ENCODE results near the gene ATP6V0E1.

The ATP6V0E1 gene

DNA sequence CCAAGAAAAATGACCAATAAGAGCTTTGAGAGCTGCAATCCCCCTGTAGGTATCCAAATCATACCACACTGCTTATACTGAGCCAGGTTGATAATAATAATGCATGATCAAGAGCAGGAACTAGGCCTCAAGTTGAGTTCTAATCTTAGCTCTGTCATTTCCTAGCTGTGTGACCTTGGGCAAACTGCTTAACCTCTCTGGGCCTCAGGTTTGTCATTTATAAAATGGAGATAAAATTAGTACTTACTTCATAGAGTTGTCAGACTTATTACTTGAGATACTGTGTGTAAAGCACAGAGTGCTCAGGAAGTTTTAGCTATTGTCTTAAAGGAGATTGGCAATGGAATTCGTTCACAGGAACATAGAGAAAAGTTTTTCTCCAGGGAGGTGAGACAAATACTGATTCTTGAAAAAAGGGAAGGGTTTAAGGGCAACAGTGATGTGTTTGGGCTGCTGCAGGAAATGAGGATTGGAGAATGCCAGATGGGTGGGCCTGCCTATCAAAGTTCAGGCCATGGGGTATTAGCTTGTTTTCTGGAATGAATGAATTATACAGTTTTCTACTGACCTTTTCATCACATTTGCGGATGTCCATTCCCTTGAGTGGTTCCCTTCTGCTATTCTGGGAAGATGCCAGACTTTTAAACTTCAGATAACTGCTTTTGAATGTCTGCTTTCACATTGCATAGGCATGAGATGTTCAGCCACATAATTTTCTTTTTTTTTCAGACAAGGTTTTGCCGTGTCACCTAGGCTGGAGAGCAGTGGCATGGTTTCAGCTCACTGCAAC is 10.2 kb upstream of the ATP6V0E1 start:
- no peaks in the 10 kb centered on the region for H3K4me1 Mint-ChIP-seq
- H3K9me3 Mint-ChIP-seq, result no peaks in the 10 kb centered on the region
- ATAC-seq, result no peak
- H3K36me3 Mint-ChIP-seq (ENCODE audit: low read depth), result peaks cover 14% of the 10 kb centered on the region
- H3K4me3 Mint-ChIP-seq, result no peak overlapping the region
- H3K27ac Mint-ChIP-seq, result no peak overlapping the region
- DNase-seq, result no peak
- peaks cover 4% of the 10 kb centered on the region for H3K27me3 Mint-ChIP-seq

DNA sequence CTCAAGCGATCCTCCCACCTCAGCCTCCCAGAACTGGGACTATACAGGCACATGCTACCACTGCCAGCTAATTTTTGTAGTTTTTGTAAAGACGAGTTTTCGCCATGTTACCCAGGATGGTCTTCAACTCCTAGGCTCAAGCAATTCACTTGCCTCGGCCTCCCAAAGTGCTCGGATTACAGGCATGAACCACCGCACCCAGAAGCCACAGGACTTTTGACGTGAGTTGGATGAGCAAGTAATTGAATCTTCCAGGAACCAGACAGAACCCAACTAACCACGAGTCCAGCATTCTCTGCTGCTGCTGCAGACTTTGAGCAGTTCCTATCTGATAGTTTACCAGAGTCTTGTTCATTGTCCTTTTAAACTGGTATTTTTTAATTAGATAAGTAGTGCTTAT is 9.6 kb upstream of the ATP6V0E1 start:
- no peaks in the 10 kb centered on the region for H3K9me3 Mint-ChIP-seq
- ATAC-seq (no peak), DNase-seq (no peak)
- H3K4me3 Mint-ChIP-seq, result no peak overlapping the region
- peaks cover 2% of the 10 kb centered on the region for H3K4me1 Mint-ChIP-seq
- H3K27ac Mint-ChIP-seq, result no peak overlapping the region
- H3K27me3 Mint-ChIP-seq, result peaks cover 4% of the 10 kb centered on the region
- H3K36me3 Mint-ChIP-seq (ENCODE audit: low read depth), result peaks cover 10% of the 10 kb centered on the region

DNA sequence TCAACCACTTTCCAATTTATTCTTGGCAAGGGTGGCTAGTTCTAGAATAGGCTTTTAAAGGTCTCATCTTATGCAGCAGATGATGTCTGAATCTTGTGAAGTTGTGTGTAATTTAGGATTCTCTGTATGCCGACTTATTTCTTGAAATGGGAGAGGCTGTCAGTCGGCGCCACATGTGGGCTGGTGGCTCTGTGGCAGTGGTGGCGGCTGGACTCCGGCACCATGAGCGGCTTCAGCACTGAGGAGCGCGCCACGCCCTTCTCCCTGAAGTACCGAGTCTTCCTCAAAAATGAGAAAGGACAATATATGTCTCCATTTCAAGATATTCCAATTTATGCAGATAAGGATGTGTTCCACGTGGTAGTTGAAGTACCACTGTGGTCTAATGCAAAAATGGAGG is 8.3 kb upstream of the ATP6V0E1 start:
- H3K4me3 Mint-ChIP-seq, result no peak overlapping the region
- no peak for DNase-seq
- H3K9me3 Mint-ChIP-seq, result no peaks in the 10 kb centered on the region

GRCh38 chr5:172979778-172980177 is 3.8 kb upstream of the ATP6V0E1 start:
- no peak overlapping the region for H3K27ac Mint-ChIP-seq
- H3K36me3 Mint-ChIP-seq (ENCODE audit: low read depth), result peaks cover 8% of the 10 kb centered on the region
- DNase-seq (no peak), ATAC-seq (no peak)
- H3K9me3 Mint-ChIP-seq, result no peaks in the 10 kb centered on the region
- H3K4me1 Mint-ChIP-seq, result peaks cover 9% of the 10 kb centered on the region
- H3K27me3 Mint-ChIP-seq, result peaks cover 4% of the 10 kb centered on the region
- no peak overlapping the region for H3K4me3 Mint-ChIP-seq

More for the DNA sequence above, 8.3 kb upstream of the ATP6V0E1 start:
- Mint-ChIP-seq H3K4me1 (peaks cover 2% of the 10 kb centered on the region), H3K36me3 (ENCODE audit: low read depth) (peaks cover under 1% of the 10 kb centered on the region), H3K27ac (no peak overlapping the region), H3K27me3 (peaks cover 4% of the 10 kb centered on the region)
- ATAC-seq, result no peak

- peaks cover 18% of the 10 kb centered on the region for H3K36me3 Mint-ChIP-seq (ENCODE audit: low read depth)
- no peaks in the 10 kb centered on the region for H3K27me3 Mint-ChIP-seq
- H3K4me1 Mint-ChIP-seq, result peaks cover 24% of the 10 kb centered on the region
- no peak for DNase-seq
- H3K9me3 Mint-ChIP-seq, result no peaks in the 10 kb centered on the region
- no peak overlapping the region for H3K27ac Mint-ChIP-seq
- ATAC-seq, result no peak
- no peak overlapping the region for H3K4me3 Mint-ChIP-seq
These were observed 1.6 kb upstream of the ATP6V0E1 start for GRCh38 chr5:172981931-172982330.

DNA sequence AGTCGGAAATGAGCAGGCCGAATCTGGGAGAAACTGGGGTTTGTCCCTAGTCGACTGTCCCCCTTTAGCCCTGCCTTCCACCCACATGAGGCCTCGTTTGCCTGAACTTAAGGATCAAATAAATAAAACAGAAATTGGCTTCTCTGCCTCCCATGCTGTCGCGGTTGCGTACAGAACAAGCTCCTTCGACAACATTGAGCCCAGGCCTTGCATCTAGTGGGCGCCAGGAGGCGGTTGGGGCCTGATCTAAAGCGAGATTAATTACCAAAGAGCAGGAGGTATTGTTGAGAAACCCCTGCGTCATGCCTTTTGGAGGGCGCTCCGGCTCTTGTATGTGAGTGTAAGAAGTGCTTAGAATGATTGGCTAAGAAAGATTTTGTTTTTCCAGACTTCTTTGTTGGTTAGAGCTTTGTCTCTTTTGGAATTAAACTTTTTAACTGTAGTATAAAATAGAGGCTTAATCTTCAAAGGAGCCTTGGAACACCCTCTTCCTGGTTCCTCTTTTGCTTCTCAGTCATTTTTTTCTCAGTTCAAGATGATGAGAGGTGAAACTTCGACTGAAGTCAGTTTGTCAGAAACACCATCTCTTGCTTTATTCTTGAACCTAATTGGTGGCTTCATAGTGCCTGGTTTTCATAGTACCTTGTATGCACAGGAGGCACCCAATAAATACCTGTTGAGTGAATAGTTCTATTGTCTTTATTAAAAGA is 828 bp downstream of the ATP6V0E1 start:
- Mint-ChIP-seq H3K4me1 (peaks cover 36% of the 10 kb centered on the region), H3K36me3 (ENCODE audit: low read depth) (peaks cover 30% of the 10 kb centered on the region), H3K27me3 (no peaks in the 10 kb centered on the region), H3K9me3 (no peaks in the 10 kb centered on the region), H3K27ac (peak overlapping the region; percentile 99), H3K4me3 (peak overlapping the region; percentile 98)
- ATAC-seq, result peak; percentile 79
- DNase-seq, result peak; percentile 69

DNA sequence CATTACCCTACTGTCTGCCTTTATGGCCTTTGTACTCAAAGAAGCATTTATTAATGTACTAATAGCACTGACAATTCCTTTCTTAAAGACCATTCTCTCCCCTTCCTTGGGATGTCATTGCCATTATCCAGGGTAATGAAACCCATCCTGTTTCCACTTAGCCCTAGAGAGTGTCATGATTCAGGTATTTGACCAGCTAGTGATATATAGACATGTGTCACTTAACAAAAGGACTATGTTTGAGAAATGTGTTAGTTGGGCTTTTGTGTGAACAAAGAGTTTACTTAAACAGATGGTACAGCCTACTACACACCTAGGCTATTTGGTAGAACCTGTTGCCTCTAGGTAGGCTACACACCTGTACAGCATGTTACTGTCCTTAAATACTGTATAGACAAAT is 2.0 kb downstream of the ATP6V0E1 start:
- Mint-ChIP-seq H3K9me3 (no peaks in the 10 kb centered on the region), H3K27ac (peak overlapping the region; percentile 72), H3K4me3 (peak overlapping the region; percentile 98), H3K36me3 (ENCODE audit: low read depth) (peaks cover 32% of the 10 kb centered on the region), H3K27me3 (no peaks in the 10 kb centered on the region), H3K4me1 (peaks cover 36% of the 10 kb centered on the region)
- ATAC-seq (no peak), DNase-seq (no peak)

GRCh38 chr5:172988276-172988675 is 4.7 kb downstream of the ATP6V0E1 start:
- no peak overlapping the region for H3K27ac Mint-ChIP-seq
- H3K36me3 Mint-ChIP-seq (ENCODE audit: low read depth), result peaks cover 50% of the 10 kb centered on the region
- H3K4me1 Mint-ChIP-seq, result peaks cover 45% of the 10 kb centered on the region
- H3K9me3 Mint-ChIP-seq, result no peaks in the 10 kb centered on the region
- ATAC-seq, result no peak
- H3K4me3 Mint-ChIP-seq, result no peak overlapping the region
- no peak for DNase-seq
- H3K27me3 Mint-ChIP-seq, result no peaks in the 10 kb centered on the region

GRCh38 chr5:172990776-172991175 is 7.2 kb downstream of the ATP6V0E1 start:
- ATAC-seq (no peak), DNase-seq (no peak)
- Mint-ChIP-seq H3K4me1 (peaks cover 47% of the 10 kb centered on the region), H3K9me3 (no peaks in the 10 kb centered on the region), H3K4me3 (no peak overlapping the region), H3K36me3 (ENCODE audit: low read depth) (peaks cover 57% of the 10 kb centered on the region), H3K27ac (no peak overlapping the region), H3K27me3 (no peaks in the 10 kb centered on the region)

DNA sequence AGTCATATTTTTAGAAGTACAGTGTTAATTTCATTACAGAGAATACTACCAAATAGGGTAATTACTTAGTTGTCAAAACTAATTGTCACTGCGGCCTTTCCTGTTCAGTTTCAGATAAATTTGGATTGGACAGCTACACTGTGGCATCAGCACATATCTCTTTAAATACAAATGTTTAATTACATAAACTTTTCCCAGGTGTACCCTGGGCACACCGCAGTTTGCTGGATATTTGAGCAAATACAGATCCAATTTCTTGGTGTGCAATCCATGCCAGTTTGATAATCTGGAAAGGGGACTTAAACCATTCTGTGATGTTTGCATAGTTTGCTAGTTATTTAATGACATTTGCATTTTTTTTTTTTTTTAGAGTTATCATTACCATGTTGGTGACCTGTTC is 10.8 kb downstream of the ATP6V0E1 start:
- ATAC-seq (no peak), DNase-seq (no peak)
- H3K36me3 Mint-ChIP-seq (ENCODE audit: low read depth), result peaks cover 49% of the 10 kb centered on the region
- H3K4me1 Mint-ChIP-seq, result peaks cover 52% of the 10 kb centered on the region
- no peaks in the 10 kb centered on the region for H3K9me3 Mint-ChIP-seq
- no peaks in the 10 kb centered on the region for H3K27me3 Mint-ChIP-seq
- H3K27ac Mint-ChIP-seq, result no peak overlapping the region
- H3K4me3 Mint-ChIP-seq, result no peak overlapping the region

DNA sequence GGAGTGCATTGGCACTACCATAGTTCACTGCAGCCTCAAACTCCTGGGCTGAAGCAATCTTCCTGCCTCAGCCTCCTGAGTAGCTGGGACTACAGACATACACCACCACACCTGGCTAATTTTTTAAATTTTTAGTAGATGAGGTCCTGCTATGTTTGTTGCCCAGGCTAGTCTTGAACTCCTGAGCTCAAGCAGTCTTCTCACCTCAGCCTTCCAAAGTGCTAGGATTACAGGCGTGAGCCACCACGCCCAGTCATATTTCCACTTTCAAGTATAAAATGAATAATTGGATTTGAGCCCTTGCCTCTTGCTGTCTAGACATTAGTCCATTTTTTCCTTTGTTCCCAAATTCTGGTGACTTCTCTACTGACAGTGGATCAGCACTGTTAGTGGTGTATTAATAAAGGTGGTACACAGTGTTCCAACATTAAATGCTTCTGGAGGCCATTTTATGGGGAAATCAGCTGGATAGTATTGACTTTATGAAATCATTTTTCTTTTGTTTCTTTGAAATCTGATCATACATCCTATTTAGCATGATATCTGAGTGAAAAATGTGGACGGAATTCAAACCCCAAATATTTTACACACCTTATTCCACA is 15.9 kb downstream of the ATP6V0E1 start:
- DNase-seq (no peak), ATAC-seq (no peak)
- Mint-ChIP-seq H3K27ac (no peak overlapping the region), H3K4me1 (peaks cover 82% of the 10 kb centered on the region), H3K27me3 (no peaks in the 10 kb centered on the region), H3K9me3 (no peaks in the 10 kb centered on the region), H3K36me3 (ENCODE audit: low read depth) (peaks cover 36% of the 10 kb centered on the region), H3K4me3 (no peak overlapping the region)

DNA sequence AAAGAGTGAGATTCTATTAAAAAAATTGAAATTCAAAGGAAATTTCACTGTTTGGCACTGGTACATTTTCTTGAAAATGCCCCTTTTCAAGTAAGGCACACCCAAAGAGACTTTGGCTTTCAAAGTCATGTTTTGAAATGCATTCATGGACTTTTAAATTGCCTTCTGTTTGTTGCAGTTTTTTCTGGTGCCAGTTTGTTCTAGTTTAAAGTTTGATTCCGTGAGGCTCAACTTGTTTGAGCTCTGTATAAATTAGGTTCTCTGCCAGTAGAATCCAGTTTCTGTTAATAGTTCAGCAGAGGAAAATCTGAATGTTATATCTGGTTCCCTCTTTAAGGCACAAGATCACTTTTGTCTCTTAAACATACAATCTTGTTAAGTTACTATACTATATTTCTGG is 16.4 kb downstream of the ATP6V0E1 start:
- Mint-ChIP-seq H3K4me1 (peaks cover 87% of the 10 kb centered on the region), H3K9me3 (no peaks in the 10 kb centered on the region), H3K27me3 (no peaks in the 10 kb centered on the region), H3K27ac (peak overlapping the region; percentile 7), H3K4me3 (no peak overlapping the region), H3K36me3 (ENCODE audit: low read depth) (peaks cover 32% of the 10 kb centered on the region)
- ATAC-seq (no peak), DNase-seq (no peak)

- peak overlapping the region; percentile 57 for H3K27ac Mint-ChIP-seq
- no peaks in the 10 kb centered on the region for H3K27me3 Mint-ChIP-seq
- H3K4me3 Mint-ChIP-seq, result peak overlapping the region; percentile 15
- ATAC-seq (peak; percentile 81), DNase-seq (peak; percentile 22)
- H3K4me1 Mint-ChIP-seq, result peaks cover 81% of the 10 kb centered on the region
- peaks cover 23% of the 10 kb centered on the region for H3K36me3 Mint-ChIP-seq (ENCODE audit: low read depth)
- H3K9me3 Mint-ChIP-seq, result no peaks in the 10 kb centered on the region
These were observed 17.8 kb downstream of the ATP6V0E1 start for GRCh38 chr5:173001229-173001841.

DNA sequence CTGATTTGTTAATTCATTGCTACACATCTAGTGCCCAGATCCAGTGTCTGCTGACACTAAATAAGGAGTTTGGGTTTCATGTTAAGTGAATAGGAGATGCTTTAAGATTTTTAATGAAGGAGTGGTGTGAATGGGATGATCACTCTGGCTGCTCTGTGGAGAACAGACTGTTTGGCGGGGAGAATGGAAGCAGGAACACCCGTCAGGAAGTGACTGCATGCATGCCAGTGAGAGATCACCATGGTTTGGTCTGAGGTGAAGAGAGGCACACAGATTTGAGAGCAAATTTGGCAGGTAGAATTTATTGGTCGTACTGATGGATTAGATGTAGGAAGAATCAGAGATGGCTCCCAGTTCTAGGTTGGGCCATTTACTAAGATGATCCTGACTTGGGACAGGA is 19.8 kb downstream of the ATP6V0E1 start:
- Mint-ChIP-seq H3K4me1 (peaks cover 79% of the 10 kb centered on the region), H3K4me3 (no peak overlapping the region), H3K27ac (peak overlapping the region; percentile 15), H3K9me3 (no peaks in the 10 kb centered on the region), H3K36me3 (ENCODE audit: low read depth) (peaks cover 13% of the 10 kb centered on the region), H3K27me3 (no peaks in the 10 kb centered on the region)
- no peak for ATAC-seq
- DNase-seq, result no peak

Data from activated naive CD8-positive, alpha-beta T cell treated with anti-CD3 and anti-CD28 coated beads, Interleukin-2, amount 50 U/mL, for 24 hours (primary cell).